T-helper 9 cell (primary cell): ENCODE results near the gene PLAAT2.
"Not testable (repeated sequence)": the region's sequence is repeated elsewhere in the genome, so short reads cannot be mapped to it uniquely, and the experiment has no call there.

Experiments used
- DNase-seq: peaks from one replicate; pipeline ENCODE4 v3.0.0-alpha.2; 2020

Gene PLAAT2

GRCh38 chr11:63547061-63547460, 16.1 kb downstream of the PLAAT2 start:
- DNase-seq = no peak

DNA sequence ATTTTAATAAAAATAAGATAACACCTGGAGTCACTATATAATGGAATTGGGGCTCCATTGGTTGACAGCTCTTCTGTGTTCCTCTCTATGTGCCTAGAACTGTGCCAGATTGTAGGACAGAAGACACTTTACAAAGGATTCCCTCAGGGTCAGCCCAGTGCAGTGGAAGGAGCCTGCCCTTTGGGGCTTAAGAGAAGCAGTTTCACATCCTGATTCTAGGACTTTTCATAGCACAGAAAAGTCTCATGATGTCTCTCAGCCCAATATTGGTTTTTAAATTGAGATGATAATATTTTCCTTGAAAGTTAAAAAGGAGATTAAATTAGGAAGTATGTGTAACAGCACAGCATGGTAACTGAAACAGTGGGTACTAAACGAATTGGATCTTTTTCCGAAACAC, 19.5 kb downstream of the PLAAT2 start:
- DNase-seq = no peak

DNA sequence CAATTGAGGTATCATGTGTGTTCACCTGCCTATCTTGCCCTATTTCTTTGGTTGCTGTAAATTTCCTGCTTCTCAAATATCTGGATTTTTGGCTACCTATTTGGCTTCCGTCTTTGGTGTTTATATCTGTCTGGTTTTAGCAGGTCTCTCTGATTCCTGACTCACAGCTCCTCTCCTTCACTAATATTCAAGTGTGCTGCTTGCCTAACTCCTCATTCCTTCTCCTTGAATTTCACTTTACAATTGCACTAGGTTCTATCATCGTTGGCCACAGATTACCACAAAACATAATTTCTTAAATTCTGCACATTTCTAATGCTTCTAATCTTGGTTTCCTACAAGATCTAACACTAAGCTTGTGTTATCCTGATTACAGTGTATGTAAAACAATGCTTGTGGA, 20.7 kb downstream of the PLAAT2 start:
- DNase-seq = not testable (repeated sequence)

DNA sequence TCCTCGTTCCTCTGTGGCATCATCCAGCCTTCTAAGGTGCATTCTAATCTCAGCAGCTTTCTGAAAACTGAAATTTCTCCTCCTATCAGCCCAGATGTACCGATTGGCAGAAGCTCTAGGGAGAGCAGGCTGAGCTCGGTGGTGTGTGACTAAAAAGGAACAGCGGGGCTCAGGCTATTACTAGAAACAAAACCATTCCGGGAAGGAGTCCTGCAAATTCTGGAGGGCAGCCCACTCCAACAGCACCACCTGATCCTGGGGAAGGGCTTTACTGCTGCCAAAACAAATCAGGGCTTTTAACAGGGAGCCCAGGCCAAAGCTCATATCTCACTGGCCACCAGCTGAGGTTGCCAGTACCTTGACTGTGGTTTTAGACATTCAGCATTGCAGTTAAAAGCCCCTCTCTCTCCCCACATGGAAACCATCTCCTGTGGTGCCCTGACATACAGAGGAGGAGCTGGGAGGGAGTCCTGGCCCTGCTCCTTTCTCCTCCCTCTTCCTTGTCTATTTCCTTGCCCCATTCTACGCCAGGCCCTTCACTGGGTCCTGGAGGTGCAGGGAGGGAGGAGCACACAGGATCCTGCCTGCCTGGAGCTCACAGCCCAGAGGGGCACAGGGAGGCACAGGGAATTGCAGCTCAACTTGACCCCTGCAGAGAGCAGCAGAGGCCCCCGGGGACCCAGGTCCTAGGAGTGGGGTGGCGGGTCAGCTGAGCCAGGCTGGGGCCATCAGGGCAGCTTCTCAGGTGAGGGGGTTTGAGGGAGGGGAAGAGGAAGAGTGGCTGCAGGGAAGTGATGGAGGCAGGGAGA, 25.7 kb downstream of the PLAAT2 start:
- DNase-seq = no peak

DNA sequence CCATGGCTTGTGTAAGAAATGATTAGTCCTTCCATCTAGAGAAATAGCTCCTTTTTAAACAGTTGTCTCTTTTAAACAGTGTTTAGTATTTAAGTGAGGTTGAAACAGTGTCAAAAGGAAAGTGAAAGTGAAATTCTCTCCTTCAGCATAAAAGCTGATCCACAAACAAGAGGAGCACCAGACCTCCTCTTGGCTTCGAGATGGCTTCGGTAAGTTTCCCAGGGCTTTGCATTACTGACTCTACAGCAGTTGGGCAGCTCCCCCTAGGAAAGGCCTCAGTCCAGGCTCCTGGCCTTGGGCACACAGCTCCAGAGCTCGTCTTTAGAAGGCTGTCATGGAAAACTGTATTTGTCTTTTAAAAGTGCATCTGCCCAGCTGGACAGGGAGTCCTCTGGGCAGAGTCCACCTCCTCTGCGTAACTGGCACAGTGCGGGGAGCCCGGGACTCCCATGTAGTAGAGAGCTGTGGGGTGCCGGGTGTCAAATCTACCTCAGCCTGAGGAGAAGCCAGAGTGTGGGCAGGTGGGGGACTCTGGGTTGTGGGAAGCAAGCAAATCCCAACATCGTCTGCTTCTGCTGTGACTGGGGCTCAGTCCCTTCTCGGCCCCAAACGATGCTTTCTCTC, 26.4 kb downstream of the PLAAT2 start, which contains the start of gene PLAAT4:
PLAAT4 (plus strand) TSS at position 140 of the 624 bp plus-strand sequence; CDS start at position 201, 61 bp downstream.
- no peak for DNase-seq

- DNase-seq = no peak
Measured at GRCh38 chr11:63535734-63536133, 27.4 kb downstream of the PLAAT2 start.

- DNase-seq = no peak
Measured at GRCh38 chr11:63534895-63535461, 28.2 kb downstream of the PLAAT2 start.

DNA sequence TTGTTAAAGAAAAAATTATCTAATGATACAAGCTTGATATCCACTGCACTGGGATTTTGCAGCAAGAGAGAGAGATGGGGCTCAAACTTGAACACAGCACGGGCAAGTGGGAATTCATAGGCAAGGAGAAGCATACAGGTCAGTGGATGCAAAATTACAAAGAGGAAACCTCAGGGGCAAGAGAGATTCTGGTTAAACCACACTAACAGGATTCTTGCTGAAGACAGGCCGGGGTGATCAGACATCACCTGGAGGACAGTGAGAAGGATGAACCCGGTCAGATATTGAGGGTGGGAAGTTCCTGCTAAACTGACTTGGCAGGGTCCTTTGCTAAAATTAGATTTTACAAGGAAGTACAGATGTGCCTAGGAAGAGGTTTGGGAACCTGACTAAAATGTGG, 29.1 kb downstream of the PLAAT2 start:
- no peak for DNase-seq

GRCh38 chr11:63532799-63533475, 30.2 kb downstream of the PLAAT2 start:
- no peak for DNase-seq

GRCh38 chr11:63532117-63532516, 31.1 kb downstream of the PLAAT2 start:
- DNase-seq = no peak

- DNase-seq = peak; percentile 40
Measured at GRCh38 chr11:63531074-63531792, 31.9 kb downstream of the PLAAT2 start.

DNA sequence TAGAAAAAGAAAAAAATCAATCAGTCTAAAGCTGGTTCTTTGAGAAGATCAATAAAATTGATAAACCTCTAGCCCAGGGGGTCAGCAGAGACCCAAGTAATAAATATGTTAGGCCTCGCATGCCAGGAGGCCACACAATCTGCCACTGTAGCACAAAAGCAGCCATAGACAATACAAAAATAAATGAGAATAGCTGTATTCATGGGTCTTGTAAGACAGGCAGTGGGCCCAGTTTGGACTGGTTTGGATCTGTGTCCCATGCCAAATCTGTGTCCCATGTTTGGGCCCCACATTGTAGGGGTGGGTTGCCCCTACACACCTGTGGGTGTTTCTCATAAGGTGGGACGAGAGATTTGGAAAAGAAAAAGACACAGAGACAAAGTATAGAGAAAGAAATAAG, 33.2 kb downstream of the PLAAT2 start:
- no peak for DNase-seq

GRCh38 chr11:63529373-63529772, 33.8 kb downstream of the PLAAT2 start:
- DNase-seq = not testable (repeated sequence)

DNA sequence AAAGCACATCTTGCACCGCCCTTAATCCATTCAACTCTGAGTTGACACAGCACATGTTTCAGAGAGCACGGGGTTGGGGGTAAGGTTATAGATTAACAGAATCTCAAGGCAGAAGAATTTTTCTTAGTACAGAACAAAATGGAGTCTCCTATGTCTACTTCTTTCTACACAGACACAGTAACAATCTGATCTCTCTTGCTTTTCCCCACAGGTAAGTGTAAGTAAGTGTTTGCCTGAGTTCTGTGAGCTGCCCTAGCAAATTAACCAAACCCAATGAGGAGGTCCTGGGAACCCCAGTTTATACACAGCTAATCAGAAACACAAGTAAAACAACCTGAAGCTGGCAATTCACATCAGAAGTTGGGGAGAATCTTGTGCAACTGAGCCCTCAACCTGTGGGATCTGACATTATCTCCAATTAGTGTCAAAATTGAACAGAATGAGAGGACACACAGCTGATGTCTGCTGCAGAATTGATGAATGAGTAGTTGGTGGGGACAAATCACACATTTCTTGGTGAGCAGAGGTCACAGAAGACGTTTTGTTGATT, 34.4 kb downstream of the PLAAT2 start:
- not testable (repeated sequence) for DNase-seq

DNA sequence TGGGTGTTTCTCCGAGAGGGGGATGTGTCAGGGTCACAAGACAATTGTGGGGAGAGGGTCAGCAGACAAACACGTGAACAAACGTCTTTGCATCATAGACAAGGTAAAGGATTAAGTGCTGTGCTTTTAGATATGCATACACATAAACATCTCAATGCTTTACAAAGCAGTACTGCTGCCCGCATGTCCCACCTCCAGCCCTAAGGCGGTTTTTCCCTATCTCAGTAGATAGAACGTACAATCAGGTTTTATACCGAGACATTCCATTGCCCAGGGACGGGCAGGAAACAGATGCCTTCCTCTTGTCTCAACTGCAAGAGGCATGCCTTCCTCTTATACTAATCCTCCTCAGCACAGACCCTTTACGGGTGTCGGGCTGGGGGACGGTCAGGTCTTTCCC, 35.0 kb downstream of the PLAAT2 start:
- not testable (repeated sequence) for DNase-seq

DNA sequence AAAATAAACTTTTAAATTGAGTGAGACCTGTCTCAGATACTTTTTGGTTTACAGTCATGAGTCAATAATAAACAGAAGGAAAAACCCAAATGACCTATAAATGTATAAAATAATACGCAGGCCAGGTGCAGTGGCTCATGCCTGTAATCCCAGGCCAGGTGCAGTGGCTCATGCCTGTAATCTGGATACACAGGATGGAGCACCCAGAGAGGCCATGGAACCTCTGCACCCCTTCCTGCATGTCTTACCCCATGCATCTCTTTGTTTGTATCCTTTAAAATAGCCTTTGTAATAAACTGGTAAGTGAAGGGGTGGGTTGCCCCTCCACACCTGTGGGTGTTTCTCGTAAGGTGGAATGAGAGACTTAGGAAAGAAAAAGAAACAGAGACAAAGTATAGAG, 35.5 kb downstream of the PLAAT2 start:
- no peak for DNase-seq

DNA sequence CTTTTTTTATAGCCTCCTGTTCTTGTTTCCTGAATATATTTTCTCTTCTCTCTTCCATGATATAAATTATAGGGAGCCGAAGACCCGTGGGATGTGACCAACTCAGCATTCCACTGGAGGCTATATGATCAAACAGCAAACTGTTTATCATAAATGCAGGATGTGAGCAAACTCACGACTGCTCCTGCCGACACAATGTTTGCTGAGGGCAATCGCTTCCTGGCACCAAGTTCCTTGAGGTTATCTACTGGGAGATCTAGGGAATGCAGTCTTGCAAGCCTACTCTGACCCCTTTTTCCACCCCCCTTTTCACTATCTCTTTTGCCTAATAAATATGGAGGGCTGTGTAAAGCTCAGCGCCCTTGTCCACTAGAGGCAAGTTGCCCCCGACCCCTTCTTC, 40.0 kb downstream of the PLAAT2 start:
- no peak for DNase-seq

DNA sequence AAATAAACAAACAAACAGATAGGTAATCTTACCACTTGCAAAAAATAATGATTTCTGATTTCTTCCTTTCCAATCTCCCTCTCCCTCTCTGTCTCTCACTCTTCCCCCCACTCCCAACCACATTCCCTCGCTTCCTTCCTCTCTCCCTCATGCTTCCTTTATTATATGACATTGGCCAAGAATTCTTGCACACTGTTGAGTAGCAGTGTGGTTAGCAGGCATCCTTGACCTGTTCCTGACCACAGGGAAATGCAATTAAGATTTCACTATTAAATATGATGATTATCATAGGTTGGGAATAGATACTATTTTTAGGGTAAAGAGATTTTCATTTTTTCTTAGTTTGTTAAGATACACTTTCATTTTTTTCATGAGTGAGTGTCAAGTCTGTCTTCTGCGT, 41.3 kb downstream of the PLAAT2 start:
- DNase-seq = no peak

- DNase-seq = no peak
Measured at GRCh38 chr11:63520606-63521170, 42.5 kb downstream of the PLAAT2 start.

DNA sequence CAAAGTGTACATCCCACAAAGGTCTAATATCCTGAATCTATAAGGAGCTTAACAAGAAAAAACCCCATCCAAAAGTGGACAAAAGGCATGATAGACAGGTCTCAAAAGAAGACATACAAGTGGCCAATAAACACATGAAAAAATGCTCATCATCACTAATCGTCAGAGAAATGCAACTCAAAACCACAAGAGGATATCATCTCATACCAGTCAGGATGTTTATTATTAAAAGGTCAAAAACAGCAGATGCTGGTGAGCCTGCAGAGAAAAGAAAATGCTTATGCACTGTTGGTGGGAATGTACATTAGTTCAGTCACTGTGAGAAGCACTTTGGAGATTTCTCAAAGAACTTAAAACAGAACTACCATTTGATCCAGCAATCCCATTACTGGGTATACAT, 44.6 kb downstream of the PLAAT2 start:
- DNase-seq = no peak

DNA sequence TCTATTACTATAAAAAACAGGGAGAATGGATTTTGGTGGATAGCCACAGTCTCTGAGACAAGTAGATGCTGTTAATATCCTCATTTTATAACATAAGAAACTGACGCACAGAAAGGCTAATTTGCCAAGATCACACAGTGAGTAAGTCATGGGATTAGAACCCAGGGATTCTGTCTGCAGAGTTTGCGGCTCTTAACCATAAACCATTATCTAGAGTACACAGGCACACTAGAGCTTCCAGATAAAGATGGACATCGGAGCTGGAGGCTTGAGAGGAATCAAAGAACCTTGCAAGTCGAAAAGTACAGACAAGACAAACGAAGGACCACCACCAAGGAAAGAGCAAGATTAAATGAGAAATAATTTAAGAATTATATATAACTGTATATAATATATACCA, 46.0 kb downstream of the PLAAT2 start:
- DNase-seq = no peak

DNA sequence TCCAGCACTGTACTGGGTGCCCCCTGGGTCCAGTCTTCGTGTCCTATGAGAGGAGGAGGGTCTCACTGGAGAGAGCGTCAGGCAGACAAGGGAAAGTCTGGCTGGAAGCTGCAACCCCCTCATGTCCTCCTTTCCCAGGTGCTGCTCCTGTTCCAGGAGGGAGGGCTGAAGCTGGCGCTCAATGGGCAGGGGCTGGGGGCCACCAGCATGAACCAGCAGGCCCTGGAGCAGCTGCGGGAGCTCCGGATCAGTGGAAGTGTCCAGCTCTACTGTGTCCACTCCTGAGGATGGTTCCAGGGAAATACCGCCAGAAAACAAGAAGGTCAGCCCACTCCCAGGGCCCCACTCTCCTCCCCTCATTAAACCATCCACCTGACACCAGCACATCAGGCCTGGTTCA, 47.1 kb downstream of the PLAAT2 start:
- DNase-seq = no peak
